GM19043 (cell line): Measurements from ENCODE around the gene HCK.
"Not testable (repeated sequence)": the region's sequence is repeated elsewhere in the genome, so short reads cannot be mapped to it uniquely, and the experiment has no call there.

Experiments
- ATAC-seq: cut with Tn5 transposase; IDR thresholded peaks from one replicate; pipeline ENCODE4 v1.9.1; 2021; ENCODE audit warnings: low read depth; ENCODE audit not compliant: unreplicated experiment

Gene HCK

DNA sequence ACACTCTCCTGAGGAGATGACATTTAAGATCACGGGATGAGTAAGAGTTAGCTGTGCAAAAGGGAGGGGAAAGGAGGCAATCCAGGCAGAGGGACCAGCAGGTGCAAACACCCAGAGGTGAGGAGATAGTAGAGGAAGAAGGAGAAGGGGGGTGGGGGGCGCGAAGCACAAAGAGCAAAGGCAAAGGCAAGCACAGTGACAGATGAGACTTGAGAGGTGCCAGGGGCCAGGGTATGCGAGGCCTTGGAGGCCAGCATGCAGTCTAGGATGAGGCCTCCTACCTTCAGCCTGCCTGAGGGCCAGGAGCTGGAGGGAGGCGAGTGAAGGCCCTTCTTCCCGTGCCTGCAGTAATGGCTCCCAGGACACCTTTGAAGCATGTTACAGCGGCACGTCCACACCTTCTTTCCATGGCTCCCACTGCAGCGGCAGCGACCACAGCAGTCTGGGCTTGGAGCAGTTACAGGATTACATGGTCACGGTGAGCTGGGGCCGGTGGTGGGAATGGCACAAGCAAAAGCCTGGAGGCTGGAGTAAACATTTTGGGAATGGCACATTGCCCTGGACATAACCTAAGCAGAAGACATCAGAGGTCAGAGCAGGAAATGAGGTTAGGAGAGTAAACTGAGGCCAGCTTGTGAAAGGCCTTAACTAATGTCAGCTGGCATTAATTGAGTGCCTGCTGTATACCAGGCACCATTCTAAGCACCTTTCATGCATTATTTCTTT lies 23.2 kb upstream of the HCK start:
- ATAC-seq = no peak

DNA sequence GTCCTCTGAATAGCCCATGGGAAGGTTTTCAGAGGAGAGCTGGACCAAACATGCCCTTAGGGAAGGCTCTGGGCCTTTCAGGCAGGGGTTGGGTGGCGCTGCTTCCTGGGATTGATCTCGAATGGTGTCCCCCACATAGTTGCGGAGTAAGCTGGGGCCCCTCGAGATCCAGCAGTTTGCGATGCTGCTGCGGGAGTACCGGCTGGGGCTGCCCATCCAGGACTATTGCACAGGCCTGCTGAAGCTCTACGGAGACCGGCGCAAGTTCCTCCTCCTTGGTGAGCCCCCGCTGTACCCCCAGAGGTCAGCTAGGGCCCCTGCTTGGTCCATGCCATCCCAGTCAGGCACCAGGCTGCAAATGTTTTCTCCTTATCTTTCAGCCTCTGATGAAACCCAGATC lies 22.5 kb upstream of the HCK start:
- ATAC-seq = no peak

GRCh38 chr20:32031007-32031958 lies 20.8 kb upstream of the HCK start:
- no peak for ATAC-seq

- no peak for ATAC-seq
These were observed 18.7 kb upstream of the HCK start for GRCh38 chr20:32033316-32033715.

- not testable (repeated sequence) for ATAC-seq
These were observed 18.3 kb upstream of the HCK start for GRCh38 chr20:32033721-32034120.

DNA sequence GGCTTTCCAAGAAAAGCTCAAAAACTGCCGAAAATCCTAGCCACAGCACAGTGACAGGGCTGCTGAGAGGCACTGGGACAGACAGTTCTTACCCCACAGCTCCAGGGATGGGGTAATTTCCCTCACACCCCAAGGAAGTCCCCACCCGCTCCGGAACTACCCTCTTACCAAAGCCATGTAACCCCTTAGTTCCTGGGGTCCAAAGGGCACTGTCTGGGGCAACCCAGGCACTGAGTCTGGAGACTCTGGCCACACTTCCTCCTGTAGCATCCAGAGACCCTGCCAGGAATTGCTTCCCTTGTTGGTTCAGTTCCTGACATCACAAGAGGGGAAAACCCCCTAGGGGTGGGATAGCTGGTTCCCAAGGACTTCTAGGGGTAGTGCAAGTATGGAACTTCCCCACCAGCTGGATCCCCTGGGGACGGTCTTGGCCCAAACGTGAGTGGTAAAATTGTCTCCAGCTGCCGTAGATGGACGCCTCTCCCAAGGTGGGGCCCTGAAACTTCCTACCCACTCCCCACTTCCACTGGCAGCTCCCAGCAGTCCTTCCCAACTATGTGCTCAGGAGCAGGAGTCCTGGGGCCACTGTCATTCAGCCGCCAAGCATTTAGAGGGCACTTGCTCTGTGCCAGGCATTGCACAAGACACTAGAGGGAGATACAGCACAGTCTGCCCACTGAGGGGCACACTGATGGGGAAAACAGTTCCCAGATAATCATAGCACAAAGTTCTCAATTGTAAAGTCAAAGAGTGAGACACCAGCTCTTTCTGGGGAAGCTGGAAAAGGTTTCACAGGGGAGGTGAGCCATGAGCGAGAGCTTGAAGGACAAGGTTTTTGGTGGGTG lies 17.2 kb upstream of the HCK start:
- ATAC-seq = no peak

GRCh38 chr20:32035426-32035779 lies 16.6 kb upstream of the HCK start:
- no peak for ATAC-seq

DNA sequence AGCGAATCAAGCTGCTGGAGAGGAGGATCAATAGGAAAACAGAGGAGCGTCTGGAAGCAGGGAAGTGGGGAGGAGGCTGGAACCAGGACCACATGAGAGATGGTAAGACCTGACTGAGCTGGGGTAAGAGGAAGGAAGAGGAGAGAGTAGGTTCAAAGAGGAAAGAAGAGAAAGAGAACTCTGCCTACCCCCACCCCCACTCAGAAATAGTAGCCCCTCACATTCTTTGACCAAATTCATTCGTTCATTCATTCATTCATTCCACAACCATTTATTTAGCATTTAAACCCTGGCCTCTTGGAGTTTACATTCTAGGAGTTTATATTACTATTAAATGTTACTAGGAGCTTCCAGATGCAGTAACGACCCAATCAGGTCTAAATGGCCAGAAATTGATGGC lies 15.8 kb upstream of the HCK start:
- ATAC-seq = no peak

DNA sequence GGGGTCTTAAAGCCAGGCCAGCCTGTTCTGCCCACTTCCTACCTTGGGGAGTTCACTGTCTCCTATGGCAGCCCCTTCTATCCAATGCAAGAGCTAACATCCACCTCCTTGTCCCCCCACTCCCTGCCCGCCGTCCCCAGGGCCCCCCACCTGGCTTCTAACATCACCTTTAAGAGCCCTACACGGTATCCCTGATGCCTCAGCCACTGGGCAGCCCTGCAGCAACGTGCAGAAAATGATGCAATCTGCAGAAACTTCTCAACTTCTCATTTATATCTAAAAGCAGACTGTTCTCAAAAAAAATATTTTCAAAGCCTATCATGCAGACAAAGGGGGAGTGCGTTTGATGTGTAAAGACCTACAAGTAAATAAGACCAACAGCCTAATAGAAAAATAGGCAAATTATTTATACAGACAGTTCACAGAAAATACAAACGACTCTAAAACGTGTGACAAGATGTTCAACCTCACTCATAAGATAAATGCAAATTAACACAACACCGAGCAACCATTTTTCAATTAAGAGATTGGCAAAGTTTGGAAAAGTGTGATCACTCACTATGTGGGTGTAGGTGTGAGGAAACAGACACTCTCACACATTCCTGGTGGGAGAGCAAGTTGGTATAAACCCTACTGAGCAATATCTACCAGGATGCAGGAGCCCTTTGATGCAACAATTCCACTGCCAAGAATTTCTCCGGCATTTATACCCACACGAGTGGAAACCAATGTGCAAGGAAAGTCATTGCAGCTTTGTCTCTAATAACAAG lies 15.1 kb upstream of the HCK start:
- no peak for ATAC-seq

GRCh38 chr20:32037929-32038328 lies 14.1 kb upstream of the HCK start:
- ATAC-seq = no peak

GRCh38 chr20:32040142-32040953 lies 11.7 kb upstream of the HCK start:
- ATAC-seq = no peak

DNA sequence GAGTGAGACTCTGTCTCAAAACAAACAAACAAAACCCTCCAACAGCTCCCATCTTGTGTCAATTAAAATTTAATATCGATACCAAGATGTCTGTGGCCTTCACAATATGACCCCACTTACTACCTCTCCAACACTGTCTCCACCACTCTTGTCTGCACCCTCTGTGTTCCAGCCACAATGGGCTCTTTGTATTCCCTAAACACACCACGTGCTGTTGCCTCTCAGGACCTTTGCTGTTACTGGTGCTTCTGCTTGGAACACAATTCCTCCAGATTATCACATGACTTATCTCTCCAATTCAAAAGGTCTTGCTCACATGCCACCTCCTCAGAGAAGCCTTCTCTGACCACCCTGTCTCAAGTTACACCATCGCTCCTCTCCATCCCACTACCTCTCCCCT lies 6.0 kb upstream of the HCK start:
- ATAC-seq = no peak

DNA sequence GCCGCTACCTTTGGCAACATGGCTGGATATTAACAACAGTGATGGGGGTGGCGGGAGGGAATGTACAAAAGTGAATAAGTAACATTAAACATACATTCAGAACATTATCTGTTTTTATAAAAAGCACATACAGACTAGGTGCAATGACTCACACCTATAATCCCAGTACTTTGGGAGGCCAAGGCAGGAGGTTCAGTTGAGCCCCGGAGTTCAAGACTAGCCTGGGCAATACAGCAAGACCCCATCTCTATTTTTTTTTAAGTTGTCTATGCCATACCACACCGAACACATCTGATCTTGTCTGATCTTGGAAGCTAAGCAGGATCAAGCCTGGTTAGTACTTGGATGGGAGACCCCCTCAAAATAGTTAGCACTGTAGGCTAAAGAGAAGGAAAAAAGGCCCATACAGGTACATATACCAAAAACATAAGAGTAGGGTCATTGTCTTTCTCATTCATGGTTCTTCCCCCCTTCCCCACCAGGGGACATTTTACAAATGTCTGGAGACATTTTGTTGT lies 1.7 kb upstream of the HCK start:
- no peak for ATAC-seq

GRCh38 chr20:32050851-32051556 lies 1.0 kb upstream of the HCK start:
- ATAC-seq = no peak

DNA sequence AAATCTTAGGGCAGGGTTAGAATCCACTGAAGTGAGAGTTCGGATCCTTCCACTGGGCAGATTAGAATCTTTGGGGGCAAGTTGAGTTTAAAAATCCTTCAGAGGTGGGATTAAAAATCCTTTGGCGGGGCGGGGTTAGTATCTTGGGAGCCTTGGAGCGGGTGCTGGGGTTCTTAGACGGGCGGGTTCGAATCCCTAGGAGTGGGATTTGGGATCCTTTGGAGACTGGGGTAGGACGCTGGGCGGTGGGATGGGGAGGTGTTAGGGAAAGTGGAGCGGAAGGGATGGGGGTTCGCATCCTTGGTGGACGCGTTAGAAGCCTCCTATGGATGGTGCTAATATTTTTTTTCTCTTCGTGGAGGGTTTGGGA lies 337 bp upstream of the HCK start:
- ATAC-seq = no peak

DNA sequence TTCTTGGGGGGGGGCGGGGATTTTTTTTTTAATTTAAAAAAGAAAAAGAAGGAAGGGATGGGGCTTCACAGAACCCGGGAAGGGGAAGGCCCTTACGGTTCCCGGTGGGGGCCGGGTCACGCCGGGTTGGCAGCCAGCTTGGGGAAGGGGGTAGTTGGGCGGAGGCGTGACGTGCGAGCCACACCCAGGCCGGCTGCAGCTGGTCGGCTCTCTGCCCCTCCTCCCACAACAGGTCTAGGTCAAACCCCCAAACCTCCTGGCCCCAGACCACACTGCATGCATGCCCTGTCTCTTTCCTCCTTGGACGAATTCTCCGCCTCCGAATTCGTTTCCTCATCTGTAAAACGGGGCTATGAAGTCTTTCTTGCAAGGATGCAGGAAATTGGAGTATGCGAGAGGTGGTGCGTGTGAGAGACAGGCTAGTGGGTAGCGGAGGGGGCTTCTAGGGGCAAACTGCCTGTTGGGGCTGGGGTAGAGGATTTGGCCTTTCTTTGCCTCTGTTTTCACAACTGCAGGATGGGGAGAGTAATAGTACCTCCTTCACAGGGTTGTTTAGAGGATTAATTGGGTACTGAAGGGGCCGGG lies 828 bp downstream of the HCK start:
- no peak for ATAC-seq

- no peak for ATAC-seq
These were observed 1.6 kb downstream of the HCK start for GRCh38 chr20:32053648-32054047.

- no peak for ATAC-seq
These were observed 4.9 kb downstream of the HCK start for GRCh38 chr20:32056708-32057483.
